ENCODE results near the gene TBC1D3B.
"Not testable (repeated sequence)": the region's sequence is repeated elsewhere in the genome, so short reads cannot be mapped to it uniquely, and the experiment has no call there.

DNA sequence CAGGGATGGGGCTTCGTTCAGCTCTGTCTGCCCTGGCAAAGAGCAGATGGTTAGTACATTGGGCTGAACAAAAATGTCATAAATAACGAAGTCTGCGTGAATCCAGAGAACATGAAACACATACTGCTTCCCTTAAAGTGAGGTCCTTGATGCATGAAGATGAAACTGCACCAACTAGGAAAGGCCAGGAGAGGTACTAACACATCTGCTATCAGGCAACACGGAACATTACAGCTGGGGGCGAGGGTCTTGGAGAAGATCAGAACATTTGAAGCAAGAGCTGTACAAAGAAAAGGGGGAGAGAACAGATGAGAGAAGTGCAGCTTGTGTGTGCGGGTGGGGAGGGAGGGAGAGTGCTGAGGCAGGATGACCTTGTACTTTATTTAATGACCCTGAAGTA is 30.9 kb upstream of the TBC1D3B start:
- TF ChIP-seq, protein P1, sequence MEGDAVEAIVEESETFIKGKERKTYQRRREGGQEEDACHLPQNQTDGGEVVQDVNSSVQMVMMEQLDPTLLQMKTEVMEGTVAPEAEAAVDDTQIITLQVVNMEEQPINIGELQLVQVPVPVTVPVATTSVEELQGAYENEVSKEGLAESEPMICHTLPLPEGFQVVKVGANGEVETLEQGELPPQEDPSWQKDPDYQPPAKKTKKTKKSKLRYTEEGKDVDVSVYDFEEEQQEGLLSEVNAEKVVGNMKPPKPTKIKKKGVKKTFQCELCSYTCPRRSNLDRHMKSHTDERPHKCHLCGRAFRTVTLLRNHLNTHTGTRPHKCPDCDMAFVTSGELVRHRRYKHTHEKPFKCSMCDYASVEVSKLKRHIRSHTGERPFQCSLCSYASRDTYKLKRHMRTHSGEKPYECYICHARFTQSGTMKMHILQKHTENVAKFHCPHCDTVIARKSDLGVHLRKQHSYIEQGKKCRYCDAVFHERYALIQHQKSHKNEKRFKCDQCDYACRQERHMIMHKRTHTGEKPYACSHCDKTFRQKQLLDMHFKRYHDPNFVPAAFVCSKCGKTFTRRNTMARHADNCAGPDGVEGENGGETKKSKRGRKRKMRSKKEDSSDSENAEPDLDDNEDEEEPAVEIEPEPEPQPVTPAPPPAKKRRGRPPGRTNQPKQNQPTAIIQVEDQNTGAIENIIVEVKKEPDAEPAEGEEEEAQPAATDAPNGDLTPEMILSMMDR (conservative IDR thresholded peaks at IDR 0.05; ENCODE audit: low read depth, low read length), result not testable (repeated sequence)
- TF ChIP-seq EZH2phosphoT487 (IDR thresholded peaks at IDR 0.05; ENCODE audit: borderline replicate concordance, low read length), result not testable (repeated sequence)

Measured in PC-3 (cell line).